ENCODE data around the gene SULT2A1.
"Not testable (repeated sequence)": the region's sequence is repeated elsewhere in the genome, so short reads cannot be mapped to it uniquely, and the experiment has no call there.

The SULT2A1 gene, protein sequence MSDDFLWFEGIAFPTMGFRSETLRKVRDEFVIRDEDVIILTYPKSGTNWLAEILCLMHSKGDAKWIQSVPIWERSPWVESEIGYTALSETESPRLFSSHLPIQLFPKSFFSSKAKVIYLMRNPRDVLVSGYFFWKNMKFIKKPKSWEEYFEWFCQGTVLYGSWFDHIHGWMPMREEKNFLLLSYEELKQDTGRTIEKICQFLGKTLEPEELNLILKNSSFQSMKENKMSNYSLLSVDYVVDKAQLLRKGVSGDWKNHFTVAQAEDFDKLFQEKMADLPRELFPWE

DNA sequence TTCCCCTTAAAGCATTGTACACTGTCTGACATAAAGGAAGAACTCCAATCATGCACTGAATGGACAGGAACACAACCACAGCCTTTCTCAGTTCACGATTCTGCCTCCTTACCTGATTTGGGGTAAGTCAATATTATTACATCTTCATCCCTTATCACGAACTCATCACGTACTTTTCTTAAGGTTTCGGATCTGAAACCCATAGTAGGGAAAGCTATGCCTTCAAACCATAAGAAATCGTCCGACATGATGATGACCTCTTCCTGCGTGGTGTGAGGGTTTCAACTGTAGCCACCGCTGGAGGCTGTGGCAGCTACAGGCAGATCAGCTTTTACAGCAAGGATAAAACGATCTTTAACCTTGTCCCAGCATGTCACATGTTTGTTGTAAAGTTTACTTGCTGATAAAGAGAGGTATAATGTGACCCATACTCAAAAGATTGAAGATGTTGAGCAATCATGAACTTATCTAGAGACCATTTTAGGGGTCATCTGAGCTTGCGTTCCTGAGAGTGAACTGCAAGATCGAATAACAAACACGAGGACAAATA is at the start of gene SULT2A1:
SULT2A1 (minus strand) TSS at position 306 of the 550 bp plus-strand sequence; CDS start at position 248, 58 bp downstream.
- no peak within 1 kb of the TSS for H3K27ac ChIP-seq
- TF ChIP-seq, protein P1, sequence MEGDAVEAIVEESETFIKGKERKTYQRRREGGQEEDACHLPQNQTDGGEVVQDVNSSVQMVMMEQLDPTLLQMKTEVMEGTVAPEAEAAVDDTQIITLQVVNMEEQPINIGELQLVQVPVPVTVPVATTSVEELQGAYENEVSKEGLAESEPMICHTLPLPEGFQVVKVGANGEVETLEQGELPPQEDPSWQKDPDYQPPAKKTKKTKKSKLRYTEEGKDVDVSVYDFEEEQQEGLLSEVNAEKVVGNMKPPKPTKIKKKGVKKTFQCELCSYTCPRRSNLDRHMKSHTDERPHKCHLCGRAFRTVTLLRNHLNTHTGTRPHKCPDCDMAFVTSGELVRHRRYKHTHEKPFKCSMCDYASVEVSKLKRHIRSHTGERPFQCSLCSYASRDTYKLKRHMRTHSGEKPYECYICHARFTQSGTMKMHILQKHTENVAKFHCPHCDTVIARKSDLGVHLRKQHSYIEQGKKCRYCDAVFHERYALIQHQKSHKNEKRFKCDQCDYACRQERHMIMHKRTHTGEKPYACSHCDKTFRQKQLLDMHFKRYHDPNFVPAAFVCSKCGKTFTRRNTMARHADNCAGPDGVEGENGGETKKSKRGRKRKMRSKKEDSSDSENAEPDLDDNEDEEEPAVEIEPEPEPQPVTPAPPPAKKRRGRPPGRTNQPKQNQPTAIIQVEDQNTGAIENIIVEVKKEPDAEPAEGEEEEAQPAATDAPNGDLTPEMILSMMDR (conservative IDR thresholded peaks at IDR 0.05) = no peak

DNA sequence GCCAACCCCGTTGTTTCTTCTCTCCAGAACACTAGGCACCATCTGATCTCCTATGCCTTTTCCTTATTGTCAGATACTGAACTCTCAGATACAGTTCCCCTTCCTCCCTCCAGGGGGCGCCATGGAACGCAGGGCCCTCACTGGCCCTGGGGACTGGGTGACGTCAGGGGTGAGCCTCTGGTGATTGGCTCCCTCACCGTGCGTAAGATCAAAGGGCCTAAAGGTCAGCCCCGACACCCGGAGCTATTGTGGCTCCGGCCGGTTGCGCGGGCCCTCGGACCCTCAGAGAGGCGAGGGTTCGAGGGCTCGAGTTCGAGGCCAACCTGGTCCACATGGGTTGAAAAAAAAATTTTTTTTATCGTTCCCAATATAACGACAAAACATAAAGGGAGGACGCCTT is 42.5 kb upstream of the SULT2A1 start:
- H3K27ac ChIP-seq = not testable (repeated sequence)

DNA sequence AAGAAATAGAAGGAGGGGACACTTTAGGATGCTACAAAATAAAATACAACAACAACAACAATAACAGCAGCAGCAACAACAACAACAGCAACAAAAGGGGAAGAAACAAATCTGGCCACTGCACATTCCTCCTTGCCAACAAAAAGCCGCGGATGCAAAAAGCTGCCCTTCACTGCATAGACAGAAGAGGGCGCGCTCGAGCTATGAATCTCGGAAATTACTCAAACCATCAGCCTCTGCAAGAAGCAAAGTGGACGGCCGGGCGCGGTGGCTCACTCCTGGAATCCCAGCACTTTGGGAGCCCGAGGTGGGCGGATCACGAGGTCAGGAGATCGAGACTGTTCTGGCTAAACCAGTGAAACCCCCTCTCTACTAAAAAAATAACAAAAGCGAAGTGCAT is 34.0 kb upstream of the SULT2A1 start:
- H3K27ac ChIP-seq = not testable (repeated sequence)
- TF ChIP-seq, protein P1 (conservative IDR thresholded peaks at IDR 0.05) = peak; percentile 35

DNA sequence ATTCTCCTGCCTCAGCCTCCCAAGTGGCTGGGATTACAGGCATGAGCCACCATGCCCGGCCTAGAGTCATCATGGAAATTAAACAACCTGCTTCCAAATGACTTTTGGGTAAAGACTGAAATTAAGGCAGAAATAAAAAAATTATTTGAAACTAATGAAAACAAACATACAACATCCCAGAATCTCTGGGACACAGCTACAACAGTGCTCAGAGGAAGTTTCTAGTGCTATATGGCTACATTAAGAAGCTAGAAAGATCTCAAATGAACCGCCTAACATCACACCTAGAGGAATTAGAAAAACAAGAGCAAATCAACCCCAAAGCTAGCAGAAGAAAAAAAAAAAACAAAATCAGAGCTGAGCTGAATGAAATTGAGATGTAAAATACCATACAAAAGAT is 24.1 kb upstream of the SULT2A1 start:
- H3K27ac ChIP-seq = not testable (repeated sequence)

DNA sequence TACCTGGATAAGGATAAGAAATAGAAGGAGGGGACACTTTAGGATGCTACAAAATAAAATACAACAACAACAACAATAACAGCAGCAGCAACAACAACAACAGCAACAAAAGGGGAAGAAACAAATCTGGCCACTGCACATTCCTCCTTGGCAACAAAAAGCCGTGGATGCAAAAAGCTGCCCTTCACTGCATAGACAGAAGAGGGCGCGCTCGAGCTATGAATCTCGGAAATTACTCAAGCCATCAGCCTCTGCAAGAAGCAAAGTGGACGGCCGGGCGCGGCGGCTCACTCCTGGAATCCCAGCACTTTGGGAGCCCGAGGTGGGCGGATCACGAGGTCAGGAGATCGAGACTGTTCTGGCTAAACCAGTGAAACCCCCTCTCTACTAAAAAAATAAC is 23.2 kb upstream of the SULT2A1 start:
- TF ChIP-seq, protein P1 (conservative IDR thresholded peaks at IDR 0.05) = peak; percentile 72
- not testable (repeated sequence) for H3K27ac ChIP-seq

DNA sequence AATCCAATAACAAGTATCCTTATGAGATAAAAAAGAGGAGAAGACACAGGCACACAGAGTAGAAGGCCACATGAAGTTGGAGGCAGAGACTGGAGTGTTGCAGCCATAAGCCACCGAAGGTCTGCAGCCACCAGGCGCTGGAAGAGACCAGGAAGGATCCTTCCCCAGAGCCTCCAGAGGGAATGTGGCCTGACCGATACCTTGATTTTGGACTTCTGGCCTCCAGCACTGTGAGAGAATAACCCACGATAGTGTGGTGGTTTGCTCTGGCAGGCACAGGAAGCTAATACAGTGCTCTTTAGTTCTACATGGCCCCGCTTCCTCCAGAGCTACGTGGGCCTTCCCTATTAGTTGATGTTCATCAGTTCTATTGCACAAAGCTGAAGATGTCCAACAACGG is 15.3 kb upstream of the SULT2A1 start:
- TF ChIP-seq, protein P1 (conservative IDR thresholded peaks at IDR 0.05) = no peak

DNA sequence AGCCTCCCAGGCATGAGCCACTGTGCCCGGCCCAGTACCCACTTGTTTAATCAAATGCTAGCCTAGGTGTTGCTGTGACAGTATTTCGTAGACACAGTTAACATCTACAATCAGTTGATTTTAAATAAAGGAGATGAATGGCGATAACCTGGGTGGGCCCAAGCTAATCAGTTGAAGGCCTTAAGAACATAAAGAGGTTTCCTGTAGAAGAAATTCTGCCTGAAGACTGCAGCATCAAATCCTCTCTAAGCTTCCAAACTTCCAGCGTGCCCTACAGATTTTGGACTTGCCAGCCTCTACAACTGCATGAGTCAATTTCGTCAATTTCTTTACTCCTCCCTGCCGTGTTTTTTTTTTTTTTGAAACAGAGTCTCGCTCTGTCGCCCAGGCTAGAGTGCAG is 13.2 kb upstream of the SULT2A1 start:
- no peak overlapping the region for H3K27ac ChIP-seq

More for the DNA sequence above, 15.3 kb upstream of the SULT2A1 start:
- H3K27ac ChIP-seq = no peak overlapping the region

DNA sequence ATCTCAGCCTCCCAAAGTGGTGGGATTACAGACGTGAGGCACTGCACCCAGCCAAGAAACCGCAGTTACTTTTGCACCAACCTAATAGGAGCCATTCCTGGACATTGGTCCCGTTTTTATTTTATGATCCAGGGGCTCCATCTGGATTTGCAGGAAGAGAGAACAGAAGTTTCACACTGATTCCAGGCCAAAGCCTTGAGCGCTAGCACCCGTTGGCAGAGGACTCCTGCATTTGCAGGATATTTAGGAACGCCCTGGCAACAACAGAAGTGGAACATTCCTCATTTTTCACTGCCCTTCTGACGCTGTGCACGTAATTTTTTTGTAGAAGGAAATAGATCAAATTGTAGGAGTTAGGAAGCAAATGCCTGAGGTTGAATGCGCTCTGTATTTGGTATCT is 11.7 kb upstream of the SULT2A1 start:
- TF ChIP-seq, protein P1 (conservative IDR thresholded peaks at IDR 0.05) = no peak
- no peak overlapping the region for H3K27ac ChIP-seq

More for the DNA sequence above, 13.2 kb upstream of the SULT2A1 start:
- TF ChIP-seq, protein P1 (conservative IDR thresholded peaks at IDR 0.05) = no peak
